OCI-LY7 (cell line): ENCODE measurements around the gene SLC26A3. TPM values are rescaled to one million over a fixed set of nuclear protein-coding genes. Genes with fewer than 3 reads are reported as not detected.

ENCODE experiments used
- BruUV-seq: library from RNA; stranded (reverse); fragments of 400-500 nt; replicated peaks from 2 replicates; lab custom pipeline; 2021; lab: Mats Ljungman, UMichigan
- CTCF ChIA-PET: fragments of 300-600 bp; sonication (Branson Sonifier 250); formaldehyde crosslinking; loops from one replicate; lab custom pipeline; 2022; ENCODE audit warnings: antibody characterized with exemption; ENCODE audit not compliant: unreplicated experiment; lab: Charles Lee
- POLR2A ChIA-PET: fragments of 300-600 bp; sonication (Branson Sonifier 250); formaldehyde crosslinking; loops from one replicate; lab custom pipeline; 2022; ENCODE audit warnings: antibody characterized with exemption; lab: Charles Lee
- DNase-seq: peaks from one replicate; pipeline ENCODE4 v3.0.0-alpha.2; 2015; ENCODE audit warnings: low spot score
- H2AFZ ChIP-seq: fragments of 200-600 bp; sonication (generic), shearing (Covaris generic); 2 replicates; pipeline ENCODE4 v1.6.1; 2014; ENCODE audit warnings: mild to moderate bottlenecking, antibody characterized with exemption, low read length, moderate library complexity
- H3K27ac ChIP-seq: fragments of 200-600 bp; sonication (generic); 2 replicates; pipeline ENCODE4 v1.5.1; 2014; ENCODE audit warnings: mixed run types, low read depth, mild to moderate bottlenecking, moderate library complexity, low read length, inconsistent platforms; ENCODE audit not compliant: poor library complexity, severe bottlenecking
- H3K36me3 ChIP-seq: fragments of 200-600 bp; sonication (generic); 2 replicates; pipeline ENCODE4 v1.6.1; 2014; ENCODE audit warnings: mild to moderate bottlenecking, antibody characterized with exemption, low read length, moderate library complexity, mixed read lengths; ENCODE audit not compliant: insufficient read depth
- H3K4me1 ChIP-seq: fragments of 200-600 bp; sonication (generic); 2 replicates; pipeline ENCODE4 v1.5.1; 2014; ENCODE audit warnings: mild to moderate bottlenecking, low read length; ENCODE audit not compliant: insufficient read depth, poor library complexity, severe bottlenecking
- H3K4me2 ChIP-seq: fragments of 200-600 bp; sonication (generic); 2 replicates; pipeline ENCODE4 v1.6.1; 2014; ENCODE audit warnings: mild to moderate bottlenecking, low read length
- H3K4me3 ChIP-seq: fragments of 200-600 bp; sonication (generic); 2 replicates; pipeline ENCODE4 v1.5.1; 2014; ENCODE audit warnings: mild to moderate bottlenecking, low read depth, low read length; ENCODE audit not compliant: poor library complexity, severe bottlenecking
- H3K79me2 ChIP-seq: fragments of 200-600 bp; sonication (generic); 2 replicates; pipeline ENCODE4 v1.6.1; 2016; ENCODE audit warnings: low read depth, mild to moderate bottlenecking, low read length, moderate library complexity, mixed read lengths; ENCODE audit not compliant: insufficient read depth
- H3K9me2 ChIP-seq: fragments of 200-600 bp; sonication (generic); 2 replicates; pipeline ENCODE4 v1.6.1; 2016; ENCODE audit warnings: mild to moderate bottlenecking, low read length, mixed read lengths; ENCODE audit not compliant: insufficient read depth
- H3K9me3 ChIP-seq: fragments of 200-600 bp; sonication (generic); 2 replicates; pipeline ENCODE4 v1.6.1; 2014; ENCODE audit warnings: mild to moderate bottlenecking, mixed run types, low read length, mixed read lengths
- H4K20me1 ChIP-seq: fragments of 200-600 bp; sonication (generic); 2 replicates; pipeline ENCODE4 v1.6.1; 2014; ENCODE audit warnings: mild to moderate bottlenecking, antibody characterized with exemption, low read length, moderate library complexity, mixed read lengths; ENCODE audit not compliant: insufficient read depth
- CTCF ChIP-seq: fragments of 200-600 bp; sonication (generic); conservative IDR thresholded peaks from 2 replicates; pipeline ENCODE4 v1.5.1; 2014; ENCODE audit warnings: mild to moderate bottlenecking, antibody characterized with exemption, low read length, moderate library complexity, mixed read lengths
- EZH2phosphoT487 ChIP-seq: fragments of 200-600 bp; sonication (generic); IDR thresholded peaks from 2 replicates; pipeline ENCODE4 v1.6.1; 2018; ENCODE audit warnings: low read depth, borderline replicate concordance, mild to moderate bottlenecking, mixed run types, antibody characterized with exemption, low read length, moderate library complexity, mixed read lengths
- intact Hi-C: fragments of 100-400 bp; cut with micrococcal nuclease; formaldehyde crosslinking; loops from one replicate; pipeline ENCODE4 v1.10.0; 2022; ENCODE audit not compliant: unreplicated experiment
- total RNA-seq, 2 experiments: library from RNA; depleted of rRNA in 1 of 2; stranded (reverse); fragments of >200 nt in 1 of 2; shearing (Covaris generic) in 1 of 2; gene quantifications; 2 replicates each; pipeline ENCODE4 v1.2.3, GENCODE V29; 2014 to 2022

Gene SLC26A3
- total RNA-seq, 2 experiments from 2014 or later, result not detected

GRCh38 chr7:107830420-107830819 is 27.4 kb upstream of the SLC26A3 start:
- TF ChIP-seq CTCF (no peak), EZH2phosphoT487 (no peak)
- no peak overlapping the region for H3K4me3 ChIP-seq
- ChIA-PET CTCF (no interaction called here), POLR2A (no interaction called here)
- H3K27ac ChIP-seq, result no peak overlapping the region
- H2AFZ ChIP-seq, result no peak overlapping the region
- no peak for DNase-seq
- H3K4me1 ChIP-seq, result no peaks in the 10 kb centered on the region
- no TSS peak for BruUV-seq
- H4K20me1 ChIP-seq, result no peaks in the 10 kb centered on the region
- intact Hi-C loops, result no loop called here
- H3K79me2 ChIP-seq, result no peaks in the 10 kb centered on the region
- H3K36me3 ChIP-seq, result no peaks in the 10 kb centered on the region
- no peaks in the 10 kb centered on the region for H3K9me2 ChIP-seq
- H3K4me2 ChIP-seq, result no peak overlapping the region
- no peaks in the 10 kb centered on the region for H3K9me3 ChIP-seq

- intact Hi-C loops, result no loop called here
- CTCF ChIA-PET, result no interaction called here
- DNase-seq, result no peak
- no peaks in the 10 kb centered on the region for H3K79me2 ChIP-seq
- H4K20me1 ChIP-seq, result no peaks in the 10 kb centered on the region
- H3K4me2 ChIP-seq, result no peak overlapping the region
- H3K4me3 ChIP-seq, result no peak overlapping the region
- no peaks in the 10 kb centered on the region for H3K9me2 ChIP-seq
- no peak overlapping the region for H2AFZ ChIP-seq
- H3K4me1 ChIP-seq, result no peaks in the 10 kb centered on the region
- POLR2A ChIA-PET, result no interaction called here
- no peak overlapping the region for H3K27ac ChIP-seq
- no TSS peak for BruUV-seq
- TF ChIP-seq CTCF (no peak), EZH2phosphoT487 (no peak)
- H3K36me3 ChIP-seq, result no peaks in the 10 kb centered on the region
- no peaks in the 10 kb centered on the region for H3K9me3 ChIP-seq
These were observed 25.5 kb upstream of the SLC26A3 start for GRCh38 chr7:107828540-107828939.

- H3K27ac ChIP-seq, result no peak overlapping the region
- H3K4me3 ChIP-seq, result no peak overlapping the region
- intact Hi-C loops, result no loop called here
- CTCF ChIA-PET, result no interaction called here
- no peaks in the 10 kb centered on the region for H3K4me1 ChIP-seq
- H4K20me1 ChIP-seq, result no peaks in the 10 kb centered on the region
- no peaks in the 10 kb centered on the region for H3K9me2 ChIP-seq
- TF ChIP-seq EZH2phosphoT487, result no peak
- TF ChIP-seq CTCF, result no peak
- BruUV-seq, result no TSS peak
- H3K36me3 ChIP-seq, result no peaks in the 10 kb centered on the region
- no peak overlapping the region for H3K4me2 ChIP-seq
- POLR2A ChIA-PET, result interaction anchor here (1.4 kb wide), 1 partner anchor 19 kb away, joined by 4 read pairs; no protein-coding TSS in a partner anchor
- no peaks in the 10 kb centered on the region for H3K9me3 ChIP-seq
- no peak for DNase-seq
- no peaks in the 10 kb centered on the region for H3K79me2 ChIP-seq
- H2AFZ ChIP-seq, result no peak overlapping the region
These were observed 24.5 kb upstream of the SLC26A3 start for GRCh38 chr7:107827501-107827900.
